ENCODE data around the gene WDR6.
A peak's percentile ranks its signal among the peaks of the same experiment; 100 is the strongest.

WDR6 gene, protein sequence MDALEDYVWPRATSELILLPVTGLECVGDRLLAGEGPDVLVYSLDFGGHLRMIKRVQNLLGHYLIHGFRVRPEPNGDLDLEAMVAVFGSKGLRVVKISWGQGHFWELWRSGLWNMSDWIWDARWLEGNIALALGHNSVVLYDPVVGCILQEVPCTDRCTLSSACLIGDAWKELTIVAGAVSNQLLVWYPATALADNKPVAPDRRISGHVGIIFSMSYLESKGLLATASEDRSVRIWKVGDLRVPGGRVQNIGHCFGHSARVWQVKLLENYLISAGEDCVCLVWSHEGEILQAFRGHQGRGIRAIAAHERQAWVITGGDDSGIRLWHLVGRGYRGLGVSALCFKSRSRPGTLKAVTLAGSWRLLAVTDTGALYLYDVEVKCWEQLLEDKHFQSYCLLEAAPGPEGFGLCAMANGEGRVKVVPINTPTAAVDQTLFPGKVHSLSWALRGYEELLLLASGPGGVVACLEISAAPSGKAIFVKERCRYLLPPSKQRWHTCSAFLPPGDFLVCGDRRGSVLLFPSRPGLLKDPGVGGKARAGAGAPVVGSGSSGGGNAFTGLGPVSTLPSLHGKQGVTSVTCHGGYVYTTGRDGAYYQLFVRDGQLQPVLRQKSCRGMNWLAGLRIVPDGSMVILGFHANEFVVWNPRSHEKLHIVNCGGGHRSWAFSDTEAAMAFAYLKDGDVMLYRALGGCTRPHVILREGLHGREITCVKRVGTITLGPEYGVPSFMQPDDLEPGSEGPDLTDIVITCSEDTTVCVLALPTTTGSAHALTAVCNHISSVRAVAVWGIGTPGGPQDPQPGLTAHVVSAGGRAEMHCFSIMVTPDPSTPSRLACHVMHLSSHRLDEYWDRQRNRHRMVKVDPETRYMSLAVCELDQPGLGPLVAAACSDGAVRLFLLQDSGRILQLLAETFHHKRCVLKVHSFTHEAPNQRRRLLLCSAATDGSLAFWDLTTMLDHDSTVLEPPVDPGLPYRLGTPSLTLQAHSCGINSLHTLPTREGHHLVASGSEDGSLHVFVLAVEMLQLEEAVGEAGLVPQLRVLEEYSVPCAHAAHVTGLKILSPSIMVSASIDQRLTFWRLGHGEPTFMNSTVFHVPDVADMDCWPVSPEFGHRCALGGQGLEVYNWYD

DNA sequence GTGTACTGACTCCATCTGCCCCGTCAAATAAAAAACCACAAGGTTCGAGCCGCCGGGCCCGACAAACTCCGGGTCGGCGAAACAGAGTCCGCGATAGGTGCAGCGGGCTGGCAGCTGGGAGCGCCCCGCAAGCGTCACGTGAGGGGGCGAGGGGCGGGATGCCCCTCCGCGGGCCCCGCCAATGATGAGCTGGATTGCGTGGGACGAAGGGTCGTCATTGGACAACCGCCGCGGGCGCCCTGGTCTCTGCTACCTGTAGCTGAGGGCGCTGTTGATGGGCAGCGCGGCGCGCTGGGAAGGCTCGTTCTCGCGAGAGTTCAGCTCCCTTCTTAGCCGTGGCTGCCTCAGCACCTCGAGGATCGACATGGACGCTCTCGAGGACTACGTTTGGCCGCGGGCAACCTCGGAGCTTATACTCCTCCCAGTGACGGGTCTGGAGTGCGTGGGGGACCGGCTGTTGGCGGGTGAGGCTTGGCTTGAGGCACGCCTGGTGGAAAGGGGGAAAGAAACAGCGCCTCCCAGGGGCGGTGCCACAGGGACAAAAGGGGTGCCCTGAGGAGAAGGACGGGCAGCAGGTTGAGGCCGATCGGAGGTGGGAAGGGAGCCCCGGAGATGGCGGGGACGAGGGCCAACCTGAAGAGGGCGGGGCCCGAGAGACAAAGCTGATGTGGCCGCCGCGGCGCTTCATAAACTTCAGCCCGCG, at the start of gene WDR6:
WDR6 (plus strand) TSS at position 324 of the 703 bp plus-strand sequence; CDS start at position 365, 41 bp downstream.
- peak; percentile 97 for DNase-seq (ENCODE audit: low read depth, low spot score)

DNA sequence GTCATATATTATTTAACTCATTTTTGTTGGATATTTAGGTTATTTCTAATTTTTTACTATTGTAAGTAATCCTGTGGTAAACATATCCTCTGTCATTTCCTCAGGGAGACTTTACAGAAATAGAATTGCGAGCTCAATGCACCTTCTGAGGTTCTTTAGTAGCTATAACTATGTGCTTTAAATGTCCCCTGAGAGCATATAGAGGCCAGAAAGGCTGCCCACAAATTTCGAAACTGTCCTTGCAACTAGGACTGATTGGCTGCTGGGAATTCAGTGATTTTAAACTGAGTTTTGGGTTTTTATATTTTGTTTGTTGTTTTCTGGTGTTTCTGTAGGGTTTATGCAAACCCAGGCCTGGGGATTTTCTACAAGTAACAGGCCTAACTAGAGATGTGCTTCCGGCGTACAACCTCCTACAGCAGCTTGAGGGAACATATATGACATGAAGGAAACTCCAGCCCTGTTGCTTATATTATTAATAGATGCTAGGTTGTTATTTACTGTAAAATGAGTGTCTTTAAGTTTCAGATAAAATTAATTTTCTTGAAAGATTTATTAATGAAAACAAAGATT, 46.3 kb upstream of the WDR6 start:
- no peak for DNase-seq (ENCODE audit: low read depth, low spot score)

DNA sequence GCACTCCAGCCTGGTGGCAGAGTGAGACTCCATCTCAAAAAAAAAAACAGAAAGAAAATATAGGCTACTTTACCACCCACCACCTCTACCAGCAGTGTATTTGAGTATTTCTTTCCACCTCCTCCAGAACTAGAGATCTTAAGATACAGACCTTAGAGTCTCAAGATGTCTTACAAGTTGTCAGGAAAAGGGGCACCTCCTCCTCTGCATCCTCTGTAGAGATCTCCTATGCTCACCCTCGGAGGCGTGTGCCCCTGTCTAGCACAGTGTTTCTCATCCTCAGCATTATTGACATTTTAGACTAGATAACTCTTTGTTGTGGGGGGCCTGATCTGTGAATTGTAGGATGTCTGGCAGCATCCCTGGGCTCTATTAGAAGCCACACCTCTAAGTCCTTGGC, 44.9 kb upstream of the WDR6 start:
- no peak for DNase-seq (ENCODE audit: low read depth, low spot score)

DNA sequence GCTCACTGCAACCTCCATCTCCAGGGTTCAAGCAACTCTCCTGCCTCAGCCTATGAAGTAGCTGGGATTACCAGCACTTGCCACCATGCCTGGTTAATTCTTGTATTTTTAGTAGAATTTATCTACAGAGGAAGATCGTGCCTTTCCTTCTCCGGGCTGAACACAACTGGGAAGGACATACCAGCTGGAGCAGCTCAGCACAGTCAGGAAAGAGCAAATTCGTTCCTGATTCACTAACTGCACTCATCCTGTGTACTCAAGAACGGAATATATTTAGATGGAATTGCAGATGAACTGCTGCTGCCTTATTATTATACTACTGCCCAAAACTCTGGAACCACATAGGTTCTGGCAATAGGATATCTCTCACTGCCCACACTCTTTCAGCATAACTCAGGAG, 44.3 kb upstream of the WDR6 start:
- DNase-seq (ENCODE audit: low read depth, low spot score): no peak

DNA sequence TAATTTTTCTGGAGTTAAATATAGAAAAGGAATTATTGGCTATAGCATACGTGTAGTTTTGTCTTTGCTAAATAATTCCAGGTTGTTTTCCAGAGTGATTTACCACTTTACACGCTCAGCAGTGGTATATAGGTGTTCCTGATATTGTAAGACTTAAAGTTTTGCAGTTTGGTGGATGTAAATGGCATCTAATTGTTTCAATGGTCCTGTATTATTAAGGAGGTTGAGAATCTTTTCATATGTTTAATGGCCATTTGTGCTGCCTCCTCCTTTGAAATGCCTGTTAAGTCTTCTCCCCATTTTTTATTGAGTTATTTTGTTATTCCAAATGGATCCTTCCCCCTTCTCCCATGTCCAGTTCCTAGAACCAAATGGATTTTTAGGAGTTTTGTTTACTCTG, 43.6 kb upstream of the WDR6 start:
- no peak for DNase-seq (ENCODE audit: low read depth, low spot score)

DNA sequence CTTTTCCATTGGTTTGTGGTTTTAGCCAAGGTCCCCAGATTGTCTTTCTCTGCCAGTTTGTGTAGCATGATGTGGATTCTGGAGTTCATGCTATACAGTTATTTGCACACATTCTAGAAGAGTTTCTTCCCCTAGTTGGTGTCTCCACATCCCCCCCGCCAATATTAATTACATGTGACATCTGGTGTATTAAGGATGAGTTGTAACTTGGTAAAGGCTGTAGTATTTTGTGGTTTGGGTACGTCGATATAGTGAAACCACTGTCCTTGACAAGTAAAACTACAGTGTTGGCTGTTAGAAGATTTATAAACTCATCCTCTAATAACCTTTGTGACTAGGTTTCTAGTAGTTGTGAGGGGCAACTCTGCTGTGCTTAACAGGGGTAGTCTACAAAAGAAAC, 40.8 kb upstream of the WDR6 start:
- no peak for DNase-seq (ENCODE audit: low read depth, low spot score)

DNA sequence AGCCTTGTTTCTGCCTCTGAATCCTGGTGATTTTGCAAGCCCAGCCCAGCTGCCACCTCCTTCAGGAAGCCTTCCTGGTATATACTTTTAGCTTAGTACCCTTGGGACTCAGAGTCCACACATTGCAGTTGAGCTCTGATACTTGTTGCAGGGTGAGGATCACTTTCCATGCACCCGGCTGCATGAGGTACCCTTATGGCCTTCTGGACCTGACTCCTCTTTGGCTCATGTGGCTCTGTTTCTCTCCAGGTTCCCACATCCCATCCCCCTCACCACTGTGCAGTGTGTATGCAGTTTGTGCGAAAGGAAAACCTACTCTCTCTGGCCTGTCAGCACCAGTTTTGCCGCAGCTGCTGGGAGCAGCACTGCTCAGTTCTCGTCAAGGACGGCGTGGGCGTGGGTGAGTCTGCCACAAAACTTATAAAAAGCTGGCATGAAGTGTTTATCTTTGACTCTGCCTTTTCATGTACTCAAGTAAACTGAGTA, 40.3 kb upstream of the WDR6 start:
- no peak for DNase-seq (ENCODE audit: low read depth, low spot score)

DNA sequence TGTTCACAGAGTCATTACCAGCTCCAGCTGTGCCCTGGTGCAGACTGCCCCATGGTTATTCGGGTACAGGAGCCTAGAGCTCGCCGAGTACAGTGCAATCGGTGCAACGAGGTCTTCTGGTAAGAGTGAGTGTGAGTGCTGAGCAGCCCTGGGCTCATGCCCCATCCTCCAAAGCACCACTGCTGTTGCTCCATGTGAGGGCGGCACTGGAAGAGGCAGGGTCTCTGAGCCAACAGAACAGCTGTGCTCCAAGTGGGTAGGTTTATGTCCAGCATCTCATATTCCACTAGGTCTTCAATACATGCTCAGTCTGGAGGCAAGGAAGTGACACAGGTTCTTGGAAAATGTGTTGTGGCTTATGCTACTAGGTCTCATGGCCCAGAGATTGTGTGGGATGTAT, 36.6 kb upstream of the WDR6 start:
- DNase-seq (ENCODE audit: low read depth, low spot score): no peak

DNA sequence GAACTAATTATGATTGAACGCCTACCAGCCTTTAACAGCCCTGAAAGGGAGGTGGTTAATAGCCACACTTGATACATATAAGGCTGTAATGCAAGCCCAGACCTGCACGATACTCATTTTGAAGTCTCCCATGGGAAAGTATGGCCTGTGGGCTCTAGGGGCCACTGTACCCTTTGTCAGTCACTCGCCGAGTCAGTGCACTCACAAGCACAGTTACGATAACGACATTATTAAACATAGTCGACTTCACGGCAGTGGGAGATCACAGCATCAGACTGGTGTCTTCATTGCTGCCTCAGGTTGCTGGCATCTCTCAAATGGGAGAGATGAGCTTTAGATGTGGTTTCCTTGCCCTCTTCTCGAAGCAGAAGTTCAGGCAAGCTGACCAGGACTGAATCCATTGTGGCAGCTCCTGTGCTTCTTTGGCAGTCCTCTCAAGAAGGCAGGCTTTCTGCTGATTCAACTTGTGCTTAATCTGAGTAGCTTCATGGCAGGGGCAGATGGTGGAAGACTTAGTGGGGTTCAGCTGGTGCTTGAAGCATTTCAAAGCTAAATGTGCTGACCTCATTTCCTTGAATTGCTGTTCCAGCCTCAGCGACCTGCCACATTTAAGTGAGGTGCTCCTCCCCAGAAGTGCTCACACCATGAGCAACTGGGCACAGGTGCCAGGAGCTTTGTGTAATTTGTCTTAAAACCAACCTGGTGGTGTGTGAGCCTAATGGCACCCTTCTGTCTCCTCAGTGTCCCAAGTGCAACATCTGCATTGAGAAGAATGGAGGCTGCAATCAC, 32.9 kb upstream of the WDR6 start:
- DNase-seq (ENCODE audit: low read depth, low spot score): no peak

DNA sequence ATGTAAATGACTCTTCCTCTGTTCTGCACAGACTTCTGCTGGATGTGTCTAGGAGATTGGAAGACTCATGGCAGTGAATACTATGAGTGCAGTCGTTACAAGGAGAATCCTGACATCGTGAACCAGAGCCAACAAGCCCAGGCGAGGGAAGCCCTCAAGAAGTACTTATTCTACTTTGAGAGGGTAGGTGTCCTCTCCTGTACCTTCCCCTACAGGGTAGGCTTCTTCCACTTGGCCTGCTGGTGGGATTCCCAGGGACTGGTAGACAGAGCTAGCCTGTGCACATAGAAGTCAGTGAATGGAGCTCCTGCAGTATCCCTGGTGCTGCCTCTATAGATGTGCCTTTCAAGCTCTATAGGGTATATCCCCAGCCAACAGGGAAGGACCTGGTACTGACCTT, 27.7 kb upstream of the WDR6 start:
- no peak for DNase-seq (ENCODE audit: low read depth, low spot score)

DNA sequence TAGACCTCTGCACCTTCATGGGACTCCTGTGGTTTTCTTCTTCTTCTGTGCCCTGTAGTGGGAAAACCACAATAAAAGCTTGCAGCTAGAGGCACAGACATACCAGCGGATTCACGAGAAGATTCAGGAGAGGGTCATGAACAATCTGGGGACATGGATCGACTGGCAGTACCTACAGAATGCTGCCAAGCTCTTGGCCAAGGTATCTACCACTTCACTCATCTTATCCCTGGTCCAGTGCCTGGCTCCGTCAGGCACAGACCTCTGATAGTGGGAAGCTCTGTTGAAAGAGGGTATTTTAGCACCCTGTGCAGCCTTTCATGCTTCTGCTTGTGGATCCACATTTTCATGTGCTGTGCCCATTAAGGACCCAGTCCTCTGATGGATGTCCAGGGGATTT, 26.9 kb upstream of the WDR6 start:
- DNase-seq (ENCODE audit: low read depth, low spot score): no peak

DNA sequence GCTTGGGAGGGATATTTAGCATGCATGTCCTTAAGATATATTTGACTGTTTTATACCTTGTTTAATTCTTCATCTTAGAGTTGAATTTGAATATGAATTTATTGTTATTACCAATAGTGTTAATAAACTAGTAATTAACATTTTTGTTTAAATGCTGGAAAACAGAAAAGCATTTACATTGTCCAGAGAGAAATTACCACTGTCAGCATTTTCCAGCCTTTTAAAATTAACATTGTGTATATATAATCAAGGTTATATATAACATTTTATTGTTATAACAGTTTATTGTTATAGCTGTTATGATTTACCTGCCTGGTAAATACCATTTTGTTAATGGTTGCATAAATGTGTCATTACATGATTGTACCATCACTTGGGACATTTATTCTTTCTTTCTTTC, 25.2 kb upstream of the WDR6 start:
- no peak for DNase-seq (ENCODE audit: low read depth, low spot score)

DNA sequence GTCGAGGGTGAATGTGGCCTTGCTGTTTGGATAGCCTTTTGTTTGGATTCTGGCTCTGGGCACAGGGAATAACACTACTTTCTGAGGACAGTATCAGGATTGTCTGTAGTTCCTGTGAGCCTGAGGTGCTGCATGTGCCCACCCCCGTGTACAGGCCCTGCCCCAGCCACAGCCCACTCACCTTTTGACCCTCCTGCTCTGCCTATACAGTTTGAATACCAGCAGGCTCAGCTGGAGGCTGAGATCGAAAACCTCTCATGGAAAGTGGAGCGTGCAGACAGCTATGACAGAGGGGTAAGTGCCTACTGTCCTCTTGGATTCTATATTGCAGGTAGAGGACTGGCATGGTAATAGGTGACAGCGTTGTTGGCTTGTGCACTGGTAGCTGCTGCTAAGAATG, 24.5 kb upstream of the WDR6 start:
- DNase-seq (ENCODE audit: low read depth, low spot score): no peak

DNA sequence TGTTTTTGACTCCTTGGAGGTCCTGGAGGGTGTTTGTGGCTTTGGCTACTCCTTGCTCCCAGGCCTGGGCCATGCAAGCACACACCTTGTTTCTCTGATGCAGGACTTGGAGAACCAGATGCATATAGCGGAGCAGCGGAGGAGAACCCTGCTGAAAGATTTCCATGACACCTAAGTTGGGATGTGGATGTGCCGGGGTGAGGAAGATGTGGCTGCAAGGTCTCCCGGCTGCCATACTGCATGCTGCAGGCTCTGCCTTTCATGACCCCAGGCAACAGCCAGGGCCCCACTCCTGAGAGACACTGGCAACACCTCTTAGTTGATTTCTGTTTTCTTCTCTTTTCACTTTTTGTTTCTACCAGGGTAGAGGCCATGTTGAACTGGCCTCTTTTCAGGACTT, 24.1 kb upstream of the WDR6 start:
- no peak for DNase-seq (ENCODE audit: low read depth, low spot score)

DNA sequence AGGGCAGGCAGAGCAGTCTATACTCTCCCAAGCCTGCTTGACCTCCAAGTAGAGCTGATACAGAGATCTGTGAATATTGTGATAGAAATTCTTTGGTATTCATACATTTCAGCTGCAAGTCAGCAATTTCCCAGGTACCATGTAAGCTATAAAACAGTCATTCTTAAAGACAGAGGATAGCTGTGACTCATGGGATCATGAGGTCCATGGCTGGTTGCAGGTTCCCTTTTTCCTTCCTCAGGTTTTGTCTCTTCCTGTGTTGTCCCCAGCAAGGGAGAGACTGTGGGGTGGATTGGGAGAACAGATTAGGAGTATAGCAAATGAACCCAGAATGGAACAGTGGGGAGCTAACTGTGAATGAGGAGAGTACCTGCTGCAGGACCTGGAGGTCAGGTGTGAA, 22.5 kb upstream of the WDR6 start:
- no peak for DNase-seq (ENCODE audit: low read depth, low spot score)

DNA sequence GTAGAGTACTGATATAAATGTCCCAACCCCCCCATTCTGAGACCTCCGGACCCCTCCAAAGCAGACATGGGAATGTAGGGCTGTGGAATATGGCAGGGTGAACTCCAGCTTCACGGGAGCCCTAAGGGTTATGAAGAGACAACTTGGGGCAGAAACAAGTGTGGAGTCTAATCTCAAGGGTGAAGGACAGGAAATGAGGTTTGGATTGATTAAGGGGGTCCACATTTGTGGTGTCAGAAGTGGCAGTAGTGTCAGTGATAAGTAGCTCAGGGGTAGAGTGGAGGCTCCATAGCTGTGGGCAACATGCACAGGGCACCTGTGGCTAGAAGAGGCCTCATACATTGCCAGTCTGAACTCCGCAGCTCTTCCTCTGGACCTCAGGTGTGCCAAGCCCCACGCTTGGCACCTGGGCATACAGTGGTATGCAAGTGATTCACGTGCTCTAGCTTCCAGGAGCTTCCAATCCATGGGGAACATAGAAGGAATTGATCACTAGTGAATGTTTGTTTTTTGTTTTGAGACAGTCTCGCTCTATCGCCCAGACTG, 21.3 kb upstream of the WDR6 start:
- no peak for DNase-seq (ENCODE audit: low read depth, low spot score)

DNA sequence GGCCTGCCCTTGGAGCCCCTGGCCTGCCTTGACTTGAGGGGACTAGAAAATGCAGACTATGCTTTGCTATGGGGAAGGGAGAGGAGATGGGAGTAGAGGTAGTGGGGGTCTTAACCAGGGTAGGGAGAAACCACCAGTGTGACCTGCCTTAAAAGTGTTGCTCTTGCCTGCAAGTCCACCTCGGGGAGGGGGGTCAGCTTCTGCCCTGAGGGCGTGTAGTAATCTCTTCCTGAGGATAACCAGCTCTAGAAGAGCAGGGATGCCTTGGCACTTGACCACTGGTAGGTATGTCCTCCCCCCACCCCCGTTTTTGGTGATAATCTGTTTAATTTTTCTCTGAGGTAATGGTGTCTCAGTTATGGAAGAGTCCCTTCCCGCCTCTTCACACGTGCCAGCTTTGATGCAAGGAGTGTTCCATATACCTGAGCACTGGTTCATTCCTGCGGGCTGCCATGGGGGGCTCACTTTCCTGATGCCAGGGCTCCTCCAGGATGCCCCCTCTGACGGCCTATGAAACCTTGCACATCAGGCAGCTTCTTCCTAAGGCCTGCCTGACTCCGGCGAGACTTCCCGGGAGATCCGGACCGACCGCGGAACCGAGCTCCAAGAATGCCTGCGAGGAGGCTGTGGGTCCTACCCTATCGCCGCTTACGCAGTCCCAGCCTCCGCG, 17.9 kb upstream of the WDR6 start:
- DNase-seq (ENCODE audit: low read depth, low spot score): no peak

DNA sequence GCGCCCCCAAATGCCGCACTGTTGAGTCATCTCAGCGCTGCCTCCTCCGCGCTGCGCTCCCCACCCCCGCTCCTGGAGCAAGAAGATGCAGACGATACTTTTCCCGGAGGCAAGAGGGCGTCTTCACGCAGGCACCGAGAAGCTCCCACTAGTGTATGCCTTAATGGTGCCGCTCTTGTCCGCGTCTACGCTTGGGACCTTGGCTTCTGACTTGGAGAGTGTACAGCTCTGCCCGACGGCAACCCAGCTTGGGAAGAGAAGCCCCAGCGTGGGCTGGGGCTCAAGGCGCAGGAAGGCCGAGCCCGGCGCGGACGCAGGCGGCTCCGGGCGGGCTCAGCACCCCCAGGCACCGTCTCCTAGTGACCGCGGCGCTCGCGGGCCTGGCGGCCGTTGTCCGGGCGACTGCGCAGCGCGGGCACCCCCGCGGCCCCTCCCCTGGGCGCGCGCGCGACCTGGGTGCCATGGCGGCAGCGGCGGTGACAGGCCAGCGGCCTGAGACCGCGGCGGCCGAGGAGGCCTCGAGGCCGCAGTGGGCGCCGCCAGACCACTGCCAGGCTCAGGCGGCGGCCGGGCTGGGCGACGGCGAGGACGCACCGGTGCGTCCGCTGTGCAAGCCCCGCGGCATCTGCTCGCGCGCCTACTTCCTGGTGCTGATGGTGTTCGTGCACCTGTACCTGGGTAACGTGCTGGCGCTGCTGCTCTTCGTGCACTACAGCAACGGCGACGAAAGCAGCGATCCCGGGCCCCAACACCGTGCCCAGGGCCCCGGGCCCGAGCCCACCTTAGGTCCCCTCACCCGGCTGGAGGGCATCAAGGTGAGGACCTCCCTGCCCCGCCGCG, 17.2 kb upstream of the WDR6 start, which contains the start of gene P4HTM:
P4HTM (plus strand) TSS at position 446 of the 840 bp plus-strand sequence; CDS start at position 462, 16 bp downstream.
- peak; percentile 44 for DNase-seq (ENCODE audit: low read depth, low spot score)
